ENCODE measurements around the gene BRINP3. TPM values are rescaled to one million over a fixed set of nuclear protein-coding genes. Genes with fewer than 3 reads are reported as not detected.

The BRINP3 gene
- total RNA-seq, 2 donors from 2014 or later, result 6.8 to 8.0 TPM

DNA sequence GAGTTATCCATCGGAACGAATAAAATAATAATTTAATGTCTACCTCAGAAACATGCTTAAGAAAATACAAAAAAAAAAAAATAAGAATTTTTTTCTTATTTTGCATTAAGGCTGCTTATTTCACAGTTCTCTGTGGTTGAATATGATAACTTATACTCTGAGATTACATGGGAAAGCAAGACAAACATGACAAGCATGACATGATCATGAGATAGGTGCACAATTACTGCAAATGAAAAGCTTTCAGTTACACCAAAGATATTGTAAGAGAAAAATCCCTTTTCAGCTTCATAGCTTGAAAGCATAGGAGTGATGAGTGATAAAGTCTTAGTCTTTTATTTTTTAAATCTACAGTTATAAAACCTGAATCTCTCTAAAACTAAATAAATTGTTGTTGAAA, 154.1 kb downstream of the BRINP3 start:
- Histone ChIP-seq H3K9me3 (no peaks in the 10 kb centered on the region), H3K27me3 (no peaks in the 10 kb centered on the region), H3K27ac (no peak overlapping the region), H3K36me3 (no peaks in the 10 kb centered on the region), H3K4me3 (no peak overlapping the region), H3K4me1 (no peaks in the 10 kb centered on the region)
- TF ChIP-seq CTCF (IDR thresholded peaks at IDR 0.05), result no peak
- no peak for DNase-seq (ENCODE audit: low spot score)

- TF ChIP-seq CTCF (IDR thresholded peaks at IDR 0.05), result no peak
- H3K4me1 ChIP-seq, result no peaks in the 10 kb centered on the region
- H3K27ac ChIP-seq, result no peak overlapping the region
- no peaks in the 10 kb centered on the region for H3K36me3 ChIP-seq
- DNase-seq (ENCODE audit: low spot score), result no peak
- no peaks in the 10 kb centered on the region for H3K9me3 ChIP-seq
- H3K27me3 ChIP-seq, result no peaks in the 10 kb centered on the region
- H3K4me3 ChIP-seq, result no peak overlapping the region
These were observed 155.4 kb downstream of the BRINP3 start for GRCh38 chr1:190322274-190322673.

- Histone ChIP-seq H3K27me3 (no peaks in the 10 kb centered on the region), H3K27ac (no peak overlapping the region), H3K4me1 (no peaks in the 10 kb centered on the region), H3K9me3 (no peaks in the 10 kb centered on the region), H3K4me3 (no peak overlapping the region), H3K36me3 (no peaks in the 10 kb centered on the region)
- no peak for DNase-seq (ENCODE audit: low spot score)
- no peak for TF ChIP-seq CTCF (IDR thresholded peaks at IDR 0.05)
These were observed 156.7 kb downstream of the BRINP3 start for GRCh38 chr1:190320952-190321351.

GRCh38 chr1:190312763-190313162, 164.9 kb downstream of the BRINP3 start:
- Histone ChIP-seq H3K27ac (no peak overlapping the region), H3K27me3 (no peaks in the 10 kb centered on the region), H3K4me1 (no peaks in the 10 kb centered on the region), H3K4me3 (no peak overlapping the region), H3K36me3 (no peaks in the 10 kb centered on the region), H3K9me3 (no peaks in the 10 kb centered on the region)
- TF ChIP-seq CTCF (IDR thresholded peaks at IDR 0.05), result no peak
- DNase-seq (ENCODE audit: low spot score), result no peak

DNA sequence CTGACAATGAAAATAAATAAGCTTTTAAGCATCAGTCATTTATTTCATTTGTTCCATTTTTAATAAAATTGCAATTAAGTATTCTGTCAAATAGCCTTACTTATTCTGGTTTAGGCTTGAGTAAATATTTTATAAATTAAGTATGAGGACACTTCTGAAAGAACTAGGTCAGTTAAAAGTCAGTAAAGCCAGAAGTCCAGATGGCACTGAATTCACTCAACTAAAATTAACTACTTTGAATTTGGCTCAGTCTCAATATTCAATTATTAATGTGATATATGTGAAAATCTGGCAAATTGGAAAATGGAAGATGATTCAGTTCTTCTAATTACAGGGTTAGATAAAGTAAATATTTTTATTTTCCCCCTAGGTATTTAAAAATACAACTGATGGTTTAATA, 174.2 kb downstream of the BRINP3 start:
- no peaks in the 10 kb centered on the region for H3K9me3 ChIP-seq
- no peaks in the 10 kb centered on the region for H3K4me1 ChIP-seq
- no peak for TF ChIP-seq CTCF (IDR thresholded peaks at IDR 0.05)
- no peak for DNase-seq (ENCODE audit: low spot score)
- H3K27me3 ChIP-seq, result no peaks in the 10 kb centered on the region
- H3K27ac ChIP-seq, result no peak overlapping the region
- no peak overlapping the region for H3K4me3 ChIP-seq
- H3K36me3 ChIP-seq, result no peaks in the 10 kb centered on the region

DNA sequence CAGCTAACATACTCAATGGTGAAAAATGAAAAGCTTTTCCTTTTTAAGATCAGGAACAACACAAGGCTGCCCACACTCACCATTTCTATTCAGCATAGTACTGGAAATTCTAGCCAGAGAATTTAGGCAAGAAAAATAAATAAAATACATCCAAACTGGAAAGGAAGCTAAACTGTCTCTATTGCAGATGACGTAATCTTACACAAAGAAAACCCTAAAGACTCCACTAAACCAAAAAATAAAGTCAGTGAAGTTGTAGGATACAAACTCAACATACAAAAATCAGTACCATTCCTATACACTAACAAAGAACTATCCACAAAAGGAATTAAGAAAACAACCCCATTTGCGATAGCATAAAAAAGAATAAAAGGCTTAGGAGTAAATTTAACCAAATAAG, 181.2 kb downstream of the BRINP3 start:
- no peak for DNase-seq (ENCODE audit: low spot score)
- no peaks in the 10 kb centered on the region for H3K9me3 ChIP-seq
- no peaks in the 10 kb centered on the region for H3K36me3 ChIP-seq
- no peaks in the 10 kb centered on the region for H3K27me3 ChIP-seq
- no peak for TF ChIP-seq CTCF (IDR thresholded peaks at IDR 0.05)
- H3K4me1 ChIP-seq, result no peaks in the 10 kb centered on the region
- H3K4me3 ChIP-seq, result no peak overlapping the region
- H3K27ac ChIP-seq, result no peak overlapping the region
